Measurements from ENCODE around the gene TECPR2. TPM values are rescaled to one million over a fixed set of nuclear protein-coding genes. Genes with fewer than 3 reads are reported as not detected.

TECPR2 gene
- total RNA-seq, 1 experiment from 2014 or later: 5.8 TPM

GRCh38 chr14:102418169-102418852 is 55.6 kb downstream of the TECPR2 start:
- in situ Hi-C loops (cut with HindIII; ENCODE audit: low sequenced_read_pairs): no loop called here
- peak; percentile 80 for DNase-seq (ENCODE audit: low spot score)

GRCh38 chr14:102418853-102419240 is 56.1 kb downstream of the TECPR2 start:
- peak; percentile 70 for DNase-seq (ENCODE audit: low spot score)
- in situ Hi-C loops (cut with HindIII; ENCODE audit: low sequenced_read_pairs): no loop called here

DNA sequence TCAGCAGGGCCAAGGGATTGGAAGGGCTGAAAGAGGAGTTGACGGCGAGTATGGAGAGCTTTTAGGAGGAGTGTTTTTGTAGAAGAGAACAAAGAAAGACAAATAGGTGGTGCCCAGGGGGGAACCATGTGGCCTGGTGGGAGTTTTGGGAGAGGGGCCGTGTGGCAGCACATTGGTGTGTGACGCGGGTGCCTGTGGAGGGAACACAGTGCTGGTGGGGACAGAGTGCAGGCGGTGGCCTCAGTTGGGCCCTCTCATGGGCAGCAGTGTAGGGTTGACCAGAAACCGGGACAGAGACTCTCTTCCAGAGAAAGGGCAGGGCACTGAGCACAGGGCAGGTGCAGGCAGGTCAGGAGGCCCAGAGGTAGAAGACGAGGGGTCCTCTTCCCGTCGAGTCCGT is 56.5 kb downstream of the TECPR2 start:
- in situ Hi-C loops (cut with HindIII; ENCODE audit: low sequenced_read_pairs): no loop called here
- DNase-seq (ENCODE audit: low spot score): peak; percentile 11

DNA sequence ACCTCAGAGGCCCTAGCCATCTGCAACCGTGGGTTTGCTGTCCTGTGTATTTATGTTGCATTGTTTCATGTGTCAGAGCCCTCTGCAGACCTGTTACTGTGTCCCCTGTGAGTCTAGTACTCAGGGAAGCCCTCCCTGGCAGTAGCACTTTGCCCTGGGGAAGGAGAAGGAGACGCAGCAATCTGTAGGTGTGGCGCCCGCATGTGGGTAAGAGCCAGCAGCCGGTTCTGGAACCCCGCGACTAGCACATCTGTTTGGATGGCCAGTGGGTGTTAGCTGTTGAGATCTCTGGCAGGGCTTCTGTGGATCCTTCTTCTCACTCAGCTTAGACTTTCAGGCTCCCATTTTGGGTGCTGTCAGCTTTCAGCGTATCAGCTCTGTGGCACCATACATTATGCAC is 57.0 kb downstream of the TECPR2 start:
- no peak for DNase-seq (ENCODE audit: low spot score)
- in situ Hi-C loops (cut with HindIII; ENCODE audit: low sequenced_read_pairs): no loop called here

- in situ Hi-C loops (cut with HindIII; ENCODE audit: low sequenced_read_pairs): no loop called here
- DNase-seq (ENCODE audit: low spot score): no peak
These were observed 58.8 kb downstream of the TECPR2 start for GRCh38 chr14:102421411-102422057.

DNA sequence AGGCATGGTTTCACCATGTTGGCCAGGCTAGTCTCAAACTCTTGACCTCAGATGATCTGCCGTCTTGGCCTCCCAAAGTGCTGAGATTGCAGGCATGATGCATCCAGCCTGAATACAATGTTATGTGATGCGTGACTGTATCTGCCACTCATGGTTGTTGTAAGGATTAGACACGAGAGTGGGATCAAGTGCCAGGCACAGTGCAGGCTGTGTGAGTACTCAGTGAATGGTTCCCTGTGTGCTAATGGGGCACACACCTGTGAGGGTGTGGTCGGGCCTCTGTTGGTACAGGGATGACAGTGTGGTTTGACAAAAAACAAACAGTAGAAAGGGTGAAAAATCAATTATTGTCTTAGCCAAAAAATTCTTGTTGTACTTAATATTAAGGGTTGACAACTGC is 61.8 kb downstream of the TECPR2 start:
- in situ Hi-C loops (cut with HindIII; ENCODE audit: low sequenced_read_pairs): no loop called here
- no peak for DNase-seq (ENCODE audit: low spot score)

DNA sequence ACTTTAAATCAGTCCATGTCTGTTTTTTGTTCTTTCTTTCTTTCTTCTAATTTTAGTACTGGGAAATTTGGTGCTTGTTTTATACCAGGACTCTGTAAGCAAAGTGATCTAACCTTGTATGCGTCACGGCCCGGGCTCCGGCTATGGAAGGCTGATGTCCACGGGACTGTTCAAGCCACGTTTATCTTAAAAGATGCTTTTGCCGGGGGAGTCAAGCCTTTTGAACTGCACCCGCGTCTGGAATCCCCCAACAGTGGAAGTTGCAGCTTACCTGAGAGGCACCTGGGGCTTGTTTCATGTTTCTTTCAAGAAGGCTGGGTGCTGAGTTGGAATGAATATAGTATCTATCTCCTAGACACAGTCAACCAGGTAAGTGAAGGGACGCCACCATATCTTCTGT is 62.2 kb downstream of the TECPR2 start:
- in situ Hi-C loops (cut with HindIII; ENCODE audit: low sequenced_read_pairs): no loop called here
- DNase-seq (ENCODE audit: low spot score): no peak

- in situ Hi-C loops (cut with HindIII; ENCODE audit: low sequenced_read_pairs): no loop called here
- no peak for DNase-seq (ENCODE audit: low spot score)
These were observed 64.1 kb downstream of the TECPR2 start for GRCh38 chr14:102426796-102427195.

DNA sequence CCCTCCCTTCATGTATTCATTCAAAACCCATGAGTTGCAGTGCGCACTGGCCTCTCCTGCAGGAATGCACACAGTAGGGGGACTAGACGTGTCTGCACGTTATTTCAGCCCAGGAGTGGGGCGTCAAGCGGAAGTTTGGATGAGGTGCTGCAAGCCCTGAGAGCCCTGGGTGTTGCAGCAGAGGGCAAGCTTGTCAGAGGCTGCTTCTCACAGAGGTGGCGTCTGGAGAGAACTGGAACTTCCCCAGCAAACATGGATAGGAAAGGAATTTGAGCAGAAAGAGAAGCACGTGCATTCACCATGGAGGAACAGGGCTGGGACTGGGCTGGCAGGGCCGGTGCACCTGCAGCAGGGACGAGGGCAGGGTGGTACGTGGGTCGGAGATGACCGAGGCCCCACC is 64.9 kb downstream of the TECPR2 start:
- in situ Hi-C loops (cut with HindIII; ENCODE audit: low sequenced_read_pairs): no loop called here
- no peak for DNase-seq (ENCODE audit: low spot score)

GRCh38 chr14:102430212-102430908 is 67.6 kb downstream of the TECPR2 start:
- DNase-seq (ENCODE audit: low spot score): no peak
- in situ Hi-C loops (cut with HindIII; ENCODE audit: low sequenced_read_pairs): no loop called here

- DNase-seq (ENCODE audit: low spot score): no peak
- in situ Hi-C loops (cut with HindIII; ENCODE audit: low sequenced_read_pairs): no loop called here
These were observed 69.0 kb downstream of the TECPR2 start for GRCh38 chr14:102431751-102432150.

DNA sequence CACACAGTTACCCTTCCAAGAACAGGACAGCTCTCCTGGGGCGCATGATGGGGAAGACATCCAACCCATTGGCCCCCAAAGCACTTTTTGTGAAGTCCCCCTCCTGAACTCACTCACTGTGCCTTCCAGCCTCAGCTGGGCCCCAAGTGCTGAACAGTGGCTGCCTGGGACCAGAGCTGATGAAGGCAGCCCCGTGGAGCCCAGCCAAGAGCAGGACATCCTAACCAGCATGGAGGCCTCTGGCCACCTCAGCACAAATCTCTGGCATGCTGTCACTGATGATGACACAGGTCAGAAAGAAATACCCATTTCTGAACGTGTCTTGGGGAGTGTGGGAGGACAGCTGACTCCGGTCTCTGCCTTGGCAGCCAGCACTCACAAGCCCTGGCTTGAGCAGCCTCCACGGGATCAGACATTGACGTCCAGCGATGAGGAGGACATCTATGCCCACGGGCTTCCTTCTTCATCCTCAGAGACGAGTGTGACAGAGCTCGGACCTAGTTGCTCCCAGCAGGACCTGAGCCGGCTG is 72.0 kb downstream of the TECPR2 start:
- in situ Hi-C loops (cut with HindIII; ENCODE audit: low sequenced_read_pairs): no loop called here

DNA sequence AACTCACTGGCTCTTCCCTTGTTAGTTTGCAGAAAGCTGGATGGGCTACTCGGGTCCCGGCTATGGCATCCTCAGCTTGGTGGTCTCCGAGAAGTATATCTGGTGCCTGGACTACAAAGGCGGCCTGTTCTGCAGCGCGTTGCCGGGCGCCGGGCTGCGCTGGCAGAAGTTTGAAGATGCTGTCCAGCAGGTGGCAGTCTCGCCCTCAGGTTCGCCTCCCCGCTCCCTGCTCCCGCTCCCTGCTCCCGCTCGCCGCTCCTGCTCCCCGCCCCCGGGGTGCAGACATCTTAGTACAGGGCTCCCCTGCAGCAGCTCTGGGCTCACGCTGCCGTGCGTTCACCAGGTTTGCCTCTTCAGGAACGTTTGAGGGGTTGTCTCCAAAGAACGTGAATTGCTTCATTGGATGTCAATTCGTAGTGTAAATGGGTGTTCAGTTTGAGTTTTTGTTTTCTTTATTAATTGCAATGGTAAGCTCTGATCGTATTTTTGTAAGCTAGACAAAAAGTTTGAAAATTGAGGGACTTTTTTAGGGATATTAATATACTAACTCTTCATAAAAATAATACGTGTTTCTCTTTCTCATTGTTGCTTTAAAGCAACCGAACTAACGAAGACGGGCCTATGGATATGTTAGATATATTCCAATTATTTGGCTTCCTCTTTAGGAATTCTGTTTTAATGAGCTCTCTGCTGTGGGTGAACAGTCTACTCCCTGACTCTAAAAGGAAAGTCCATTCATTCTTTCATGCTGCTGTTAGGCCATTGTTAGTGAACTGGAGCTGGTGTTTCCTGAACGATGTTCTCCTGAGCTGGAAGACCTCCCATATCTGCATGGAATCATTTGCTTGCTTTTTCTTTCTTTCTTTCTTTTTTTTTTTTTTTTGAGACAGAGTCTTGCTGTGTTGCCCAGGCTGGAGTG is 75.5 kb downstream of the TECPR2 start:
- peak; percentile 93 for DNase-seq (ENCODE audit: low spot score)
- in situ Hi-C loops (cut with HindIII; ENCODE audit: low sequenced_read_pairs): no loop called here

More for the DNA sequence above, 72.0 kb downstream of the TECPR2 start:
- DNase-seq (ENCODE audit: low spot score): no peak

GRCh38 chr14:102439556-102439955 is 76.8 kb downstream of the TECPR2 start:
- in situ Hi-C loops (cut with HindIII; ENCODE audit: low sequenced_read_pairs): no loop called here
- no peak for DNase-seq (ENCODE audit: low spot score)

- DNase-seq (ENCODE audit: low spot score): no peak
- in situ Hi-C loops (cut with HindIII; ENCODE audit: low sequenced_read_pairs): loop anchor here (5.0 kb wide), 1 partner anchor 67 kb away; the partner anchor contains the start of gene ANKRD9
These were observed 77.7 kb downstream of the TECPR2 start for GRCh38 chr14:102440392-102440791.

GRCh38 chr14:102442241-102443211 is 79.8 kb downstream of the TECPR2 start:
- DNase-seq (ENCODE audit: low spot score): peak; percentile 69
- in situ Hi-C loops (cut with HindIII; ENCODE audit: low sequenced_read_pairs): loop anchor here (5.0 kb wide), 1 partner anchor 65 kb away; the partner anchor contains the start of gene ANKRD9

GRCh38 chr14:102445066-102445465 is 82.3 kb downstream of the TECPR2 start:
- in situ Hi-C loops (cut with HindIII; ENCODE audit: low sequenced_read_pairs): no loop called here

GRCh38 chr14:102445641-102446040 is 82.9 kb downstream of the TECPR2 start:
- DNase-seq (ENCODE audit: low spot score): no peak
- in situ Hi-C loops (cut with HindIII; ENCODE audit: low sequenced_read_pairs): no loop called here

More at GRCh38 chr14:102445066-102445465, 82.3 kb downstream of the TECPR2 start:
- no peak for DNase-seq (ENCODE audit: low spot score)

Measured in G401 (cell line).